Measurements from ENCODE around the gene AK4. TPM values are rescaled to one million over a fixed set of nuclear protein-coding genes. Genes with fewer than 3 reads are reported as not detected.

AK4 gene
- total RNA-seq, 4 donors from 2014 or later: 39.9 to 83.2 (median 49.0) TPM

DNA sequence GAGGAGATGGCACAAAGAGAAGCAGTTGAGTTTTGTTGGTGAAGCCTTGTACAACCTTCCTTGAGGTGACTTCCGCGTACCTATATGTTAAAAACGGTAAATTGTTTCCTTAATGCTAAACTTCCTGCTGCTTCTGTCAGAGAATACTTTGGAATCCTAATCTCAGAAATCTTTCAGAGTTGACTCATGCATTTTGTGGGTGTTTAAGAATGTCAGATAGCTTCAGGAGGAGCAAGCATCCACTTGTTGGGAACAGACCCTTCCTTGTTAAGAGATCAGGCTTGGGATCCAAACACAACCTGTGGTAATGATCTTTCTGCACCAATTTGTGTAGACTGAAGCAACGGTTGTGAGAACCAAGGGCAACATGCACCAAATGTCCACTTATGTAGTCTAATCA lies 29.5 kb downstream of the AK4 start:
- intact Hi-C loops (cut with DNase I; ENCODE audit: low total_unique reads): no loop called here
- TF ChIP-seq, protein P1, sequence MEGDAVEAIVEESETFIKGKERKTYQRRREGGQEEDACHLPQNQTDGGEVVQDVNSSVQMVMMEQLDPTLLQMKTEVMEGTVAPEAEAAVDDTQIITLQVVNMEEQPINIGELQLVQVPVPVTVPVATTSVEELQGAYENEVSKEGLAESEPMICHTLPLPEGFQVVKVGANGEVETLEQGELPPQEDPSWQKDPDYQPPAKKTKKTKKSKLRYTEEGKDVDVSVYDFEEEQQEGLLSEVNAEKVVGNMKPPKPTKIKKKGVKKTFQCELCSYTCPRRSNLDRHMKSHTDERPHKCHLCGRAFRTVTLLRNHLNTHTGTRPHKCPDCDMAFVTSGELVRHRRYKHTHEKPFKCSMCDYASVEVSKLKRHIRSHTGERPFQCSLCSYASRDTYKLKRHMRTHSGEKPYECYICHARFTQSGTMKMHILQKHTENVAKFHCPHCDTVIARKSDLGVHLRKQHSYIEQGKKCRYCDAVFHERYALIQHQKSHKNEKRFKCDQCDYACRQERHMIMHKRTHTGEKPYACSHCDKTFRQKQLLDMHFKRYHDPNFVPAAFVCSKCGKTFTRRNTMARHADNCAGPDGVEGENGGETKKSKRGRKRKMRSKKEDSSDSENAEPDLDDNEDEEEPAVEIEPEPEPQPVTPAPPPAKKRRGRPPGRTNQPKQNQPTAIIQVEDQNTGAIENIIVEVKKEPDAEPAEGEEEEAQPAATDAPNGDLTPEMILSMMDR (IDR thresholded peaks at IDR 0.05): no peak
- no peak for TF ChIP-seq POLR2A (IDR thresholded peaks at IDR 0.05)
- 44 to 58% methylated on average over 4 of the region's 4 CpGs for WGBS, 2 donors
- no peak for DNase-seq (ENCODE audit: low spot score in 2 of 2)
- no peak overlapping the region for H3K4me3 ChIP-seq (ENCODE audit: low read depth, poor library complexity, severe bottlenecking)

DNA sequence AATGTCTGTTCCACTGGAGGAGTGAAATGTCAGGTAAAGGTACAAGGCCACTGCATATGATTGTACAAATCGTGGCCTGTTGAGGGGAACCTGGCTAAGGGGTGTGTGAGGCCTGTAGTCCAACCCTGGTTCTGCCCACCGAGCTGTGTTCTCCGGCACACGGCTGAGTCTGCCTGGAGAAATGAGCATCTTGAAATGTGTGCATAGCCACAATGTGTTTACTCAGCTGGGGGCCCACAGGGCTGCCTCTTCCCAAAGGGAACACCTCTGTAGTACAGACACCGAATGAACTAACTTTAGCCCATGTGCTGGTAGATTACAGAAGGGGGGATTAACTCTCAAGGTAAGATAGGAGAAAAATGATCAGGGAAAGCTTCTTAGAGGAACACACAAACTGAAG lies 30.2 kb downstream of the AK4 start:
- intact Hi-C loops (cut with DNase I; ENCODE audit: low total_unique reads): no loop called here
- no peak for DNase-seq (ENCODE audit: low spot score in 2 of 2)
- WGBS, 2 donors: 84 to 86% methylated on average over 5 of the region's 5 CpGs

DNA sequence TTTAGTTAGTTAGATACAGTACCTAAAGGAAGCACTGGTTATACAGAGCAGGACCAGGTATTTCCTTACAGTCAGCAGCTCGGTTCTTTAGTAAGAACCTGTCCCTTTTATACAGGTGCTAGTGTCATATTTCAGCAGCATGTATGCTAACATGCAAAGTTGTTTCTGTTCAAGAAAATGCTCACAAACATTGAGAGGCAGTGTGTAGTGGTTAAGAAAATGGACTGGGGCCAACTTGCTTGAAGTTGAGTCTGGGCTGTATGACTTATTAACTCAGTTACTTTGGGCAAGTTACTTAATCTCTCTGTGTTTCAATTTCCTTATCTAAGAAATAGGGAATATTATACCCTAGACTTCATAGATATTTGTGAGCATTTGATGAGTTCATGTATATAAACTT lies 31.1 kb downstream of the AK4 start:
- WGBS, 2 donors: 57 to 64% methylated on average over 1 of the region's 1 CpG
- TF ChIP-seq POLR2A (IDR thresholded peaks at IDR 0.05): no peak
- TF ChIP-seq, protein P1 (IDR thresholded peaks at IDR 0.05): no peak
- no peak for DNase-seq (ENCODE audit: low spot score in 2 of 2)
- no peak overlapping the region for H3K4me3 ChIP-seq (ENCODE audit: low read depth, poor library complexity, severe bottlenecking)
- intact Hi-C loops (cut with DNase I; ENCODE audit: low total_unique reads): no loop called here

More for the DNA sequence above, 30.2 kb downstream of the AK4 start:
- TF ChIP-seq, protein P1 (IDR thresholded peaks at IDR 0.05): no peak
- TF ChIP-seq POLR2A (IDR thresholded peaks at IDR 0.05): no peak
- no peak overlapping the region for H3K4me3 ChIP-seq (ENCODE audit: low read depth, poor library complexity, severe bottlenecking)

DNA sequence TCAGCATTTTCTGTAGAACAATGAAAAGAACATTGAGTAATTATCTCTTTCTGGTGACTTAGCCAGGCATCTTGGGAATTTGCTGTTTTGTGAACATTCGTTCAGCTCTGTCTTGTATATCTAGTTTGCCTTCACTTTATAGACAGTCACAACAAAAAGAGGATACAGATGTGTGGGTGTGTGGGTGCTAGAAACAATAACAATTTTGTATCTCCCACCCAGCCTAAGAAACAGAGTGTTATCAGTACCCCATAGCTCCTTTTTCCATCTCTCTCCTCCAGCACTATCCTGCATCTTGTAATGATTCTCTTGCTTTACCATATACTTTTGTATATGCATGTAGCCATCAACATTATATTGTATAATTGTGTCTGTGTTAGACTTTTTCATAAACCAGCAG lies 33.0 kb downstream of the AK4 start:
- DNase-seq (ENCODE audit: low spot score in 2 of 2): no peak
- no peak for TF ChIP-seq POLR2A (IDR thresholded peaks at IDR 0.05)
- TF ChIP-seq, protein P1 (IDR thresholded peaks at IDR 0.05): no peak
- intact Hi-C loops (cut with DNase I; ENCODE audit: low total_unique reads): no loop called here
- H3K4me3 ChIP-seq (ENCODE audit: low read depth, poor library complexity, severe bottlenecking): no peak overlapping the region
- whole genome bisulfite sequencing, 2 donors: 56 to 67% methylated on average over 1 of the region's 1 CpG

DNA sequence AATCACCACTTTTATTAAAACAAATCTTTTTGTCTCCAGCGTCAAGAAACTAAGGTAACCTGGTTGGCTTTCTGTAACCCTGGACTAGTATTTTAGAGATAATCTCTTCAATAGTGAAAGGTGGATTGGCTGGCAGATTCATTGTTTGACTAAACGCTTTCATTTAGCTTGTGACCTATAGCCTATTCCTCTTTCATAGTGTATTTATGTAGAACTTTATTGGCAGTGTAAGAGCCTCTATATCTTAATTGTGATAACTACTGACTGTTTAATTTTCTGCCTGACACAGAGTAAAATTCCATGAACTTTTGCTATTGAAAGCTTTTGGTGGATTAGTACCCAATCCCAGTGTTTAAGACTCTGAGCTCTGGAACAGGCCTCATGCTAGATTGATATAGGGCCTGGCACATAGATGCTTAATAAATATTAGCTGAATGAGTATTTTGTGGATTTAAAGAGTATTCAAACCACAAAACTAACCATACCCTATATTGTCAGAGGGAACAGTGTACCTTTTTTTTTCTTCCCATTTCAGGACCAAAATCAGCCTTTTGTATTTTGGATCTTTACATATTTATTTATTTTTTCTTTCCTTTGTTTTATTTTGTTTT lies 34.8 kb downstream of the AK4 start:
- 41 to 69% methylated on average over 2 of the region's 2 CpGs for WGBS, 2 donors
- H3K4me3 ChIP-seq (ENCODE audit: low read depth, poor library complexity, severe bottlenecking): no peak overlapping the region
- no peak for TF ChIP-seq POLR2A (IDR thresholded peaks at IDR 0.05)
- DNase-seq (ENCODE audit: low spot score in 2 of 2): no peak
- intact Hi-C loops (cut with DNase I; ENCODE audit: low total_unique reads): no loop called here

DNA sequence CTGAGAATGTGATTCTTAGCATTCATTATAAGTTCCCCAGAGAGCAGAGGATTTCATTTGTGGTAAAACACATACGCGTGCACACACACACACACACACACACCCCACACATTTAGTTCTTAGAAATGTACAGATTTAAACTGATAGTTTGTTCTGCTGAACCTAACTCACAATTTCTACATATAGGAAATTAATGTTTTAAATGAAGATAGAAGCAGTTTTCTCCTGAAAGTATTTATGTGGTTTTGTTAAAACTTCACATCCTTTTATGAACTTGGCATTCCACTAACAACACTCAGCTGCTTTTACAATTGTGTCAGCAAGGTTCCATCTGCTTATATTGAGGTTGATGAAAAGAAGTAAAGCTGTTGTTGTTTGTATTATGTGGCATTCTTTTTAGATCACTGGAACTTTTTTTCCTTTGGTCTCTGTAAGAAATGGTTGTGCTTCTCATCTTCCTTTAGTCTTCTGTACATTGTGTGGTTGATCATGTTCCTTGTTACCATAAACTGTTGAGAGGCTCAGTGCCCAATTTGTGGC lies 41.6 kb downstream of the AK4 start:
- no peak for DNase-seq (ENCODE audit: low spot score in 2 of 2)
- TF ChIP-seq, protein P1 (IDR thresholded peaks at IDR 0.05): no peak
- no peak for TF ChIP-seq POLR2A (IDR thresholded peaks at IDR 0.05)
- WGBS, 2 donors: 86% methylated on average over 2 of the region's 2 CpGs
- intact Hi-C loops (cut with DNase I; ENCODE audit: low total_unique reads): no loop called here
- H3K4me3 ChIP-seq (ENCODE audit: low read depth, poor library complexity, severe bottlenecking): no peak overlapping the region

Data from lower leg skin (tissue), 4 donors.